ENCODE data around the gene TMEM150B. TPM values are rescaled to one million over a fixed set of nuclear protein-coding genes. Genes with fewer than 3 reads are reported as not detected.
A peak's percentile ranks its signal among the peaks of the same experiment; 100 is the strongest.

Gene TMEM150B
- total and polyA plus RNA-seq, 2 donors (not counting 3 experiments of a cell fraction or from before 2014, with no cell fraction given), result not detected

DNA sequence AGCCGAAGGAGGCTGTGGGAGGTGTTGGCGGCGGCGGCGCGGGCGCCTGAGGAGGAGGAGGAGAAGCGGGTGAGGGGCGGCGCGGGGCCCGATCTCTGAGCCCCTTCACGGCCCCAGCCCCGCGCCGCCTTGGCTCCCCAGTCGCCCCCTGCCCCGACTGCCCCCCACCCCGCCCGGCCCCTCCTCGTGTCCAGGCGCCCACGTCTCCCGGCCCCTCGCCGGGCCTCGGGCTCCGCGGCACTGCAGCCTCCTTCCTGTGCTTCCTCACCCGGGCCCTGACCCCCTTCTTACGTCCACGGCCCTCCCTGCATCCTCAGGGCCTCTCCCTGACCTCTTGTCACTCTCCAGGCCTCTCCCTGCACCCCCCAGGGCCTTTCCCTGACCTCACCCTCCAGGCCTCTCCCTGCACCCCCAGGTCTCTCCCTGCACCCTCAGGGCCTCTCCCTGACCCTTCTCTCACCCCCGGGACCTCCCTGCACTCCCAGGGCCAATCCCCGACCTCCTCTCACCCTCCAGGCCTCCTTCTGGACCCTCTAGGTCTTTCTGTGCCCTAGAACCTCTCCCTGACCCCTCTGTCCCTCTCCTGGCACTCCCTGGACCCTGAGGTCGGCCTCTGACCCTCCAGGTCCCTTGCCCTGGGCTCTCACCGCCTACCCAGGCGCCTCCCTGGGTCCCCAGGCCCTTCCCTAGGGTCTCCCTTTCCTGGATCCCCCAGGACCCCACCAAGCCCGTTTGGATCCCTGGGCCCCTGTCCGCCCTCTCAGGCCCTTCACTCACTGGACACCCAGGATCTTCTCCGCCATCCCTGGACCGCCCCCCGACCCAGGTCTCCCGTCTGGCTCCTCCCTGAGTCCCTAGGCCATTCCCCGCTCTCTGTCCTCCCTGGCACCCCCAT is 15.0 kb upstream of the TMEM150B start:
- Histone ChIP-seq H2AFZ (ENCODE audit: low read depth, low read length) (no peak overlapping the region), H3K9me1 (replicated peaks; ENCODE audit: control insufficient read depth, extremely low read depth, insufficient read depth, low read length) (no peaks in the 10 kb centered on the region), H3K79me2 (ENCODE audit: control insufficient read depth, insufficient read depth, low read length) (no peaks in the 10 kb centered on the region), H3K36me3 (ENCODE audit: control insufficient read depth in 2 of 2, extremely low read depth in 1 of 2, insufficient read depth in 2 of 2, low read length in 2 of 2) (peaks cover 0 to 7% of the 10 kb centered on the region in 2 experiments), H3K4me3 (replicated peaks in 1 of 3; ENCODE audit: insufficient read depth in 1 of 3, low read depth in 1 of 3, low read length in 3 of 3) (peak overlapping the region; percentile 38 to 69 (median 65)), H3K9ac (replicated peaks; ENCODE audit: extremely low read depth, insufficient read depth, low read length) (peak overlapping the region; percentile 80), H3K9me3 (replicated peaks; ENCODE audit: control insufficient read depth, insufficient read depth, low read length) (no peaks in the 10 kb centered on the region), H3K27me3 (ENCODE audit: control insufficient read depth in 2 of 2, insufficient read depth in 2 of 2, low read length in 2 of 2) (peaks cover 0 to 3% of the 10 kb centered on the region in 2 experiments), H4K20me1 (replicated peaks; ENCODE audit: control insufficient read depth, extremely low read depth, insufficient read depth, low read length) (no peaks in the 10 kb centered on the region), H3K4me1 (ENCODE audit: control insufficient read depth, extremely low read depth, insufficient read depth, low read length) (peaks cover 10% of the 10 kb centered on the region), H3K4me2 (ENCODE audit: insufficient read depth, low read length) (peak overlapping the region; percentile 71), H3K27ac (ENCODE audit: insufficient read depth, low read depth, low read length) (peak overlapping the region; percentile 58)
- no peak for DNase-seq (ENCODE audit: low read depth, low spot score)
- no peak for FAIRE-seq
- BruUV-seq (replicated peaks), result TSS peak; percentile 54
- dilution Hi-C loops (cut with MboI; ENCODE audit: extremely low pct_ligation_motif_present, low sequenced_read_pairs) (no loop called here), intact Hi-C loops (cut with micrococcal nuclease) (loop anchor here (1.0 to 10.0 kb wide), 11 partner anchors 13 to 315 kb away; partner anchors contain the start of genes DNAAF3, FIZ1, HSPBP1 and PPP6R1)
- CTCF ChIA-PET, result interaction anchor here (0.6 to 2.9 kb wide), 17 partner anchors 10 to 199 kb away, joined by 3 to 29 read pairs (median 4); partner anchors contain the start of gene TMEM238
- POLR2A ChIA-PET, result interaction anchor here (0.8 to 1.8 kb wide), 4 partner anchors 19 to 81 kb away, joined by 3 to 15 read pairs (median 6); partner anchors contain the start of genes PPP6R1, TMEM238 and UBE2S
- TF ChIP-seq GATA2 (IDR thresholded peaks at IDR 0.05; ENCODE audit: insufficient read depth, insufficient read length, low read depth, low read length) (no peak), MYC (IDR thresholded peaks at IDR 0.05; ENCODE audit: low read depth, low read length) (no peak), MAX (IDR thresholded peaks at IDR 0.05; ENCODE audit: insufficient read depth, insufficient read length) (no peak), POLR2A (IDR thresholded peaks at IDR 0.05; ENCODE audit: low read depth, low read length) (no peak), EZH2 (IDR thresholded peaks at IDR 0.05; ENCODE audit: borderline replicate concordance, low read depth, low read length, severe bottlenecking) (no peak), POLR2AphosphoS5 (IDR thresholded peaks at IDR 0.05; ENCODE audit: insufficient read depth, low read depth, low read length) (no peak), JUN (IDR thresholded peaks at IDR 0.05; ENCODE audit: borderline replicate concordance, insufficient read depth, insufficient read length, low read depth) (no peak), FOS (IDR thresholded peaks at IDR 0.05; ENCODE audit: borderline replicate concordance, insufficient read depth, low read length) (no peak)
- TF ChIP-seq, protein P1, sequence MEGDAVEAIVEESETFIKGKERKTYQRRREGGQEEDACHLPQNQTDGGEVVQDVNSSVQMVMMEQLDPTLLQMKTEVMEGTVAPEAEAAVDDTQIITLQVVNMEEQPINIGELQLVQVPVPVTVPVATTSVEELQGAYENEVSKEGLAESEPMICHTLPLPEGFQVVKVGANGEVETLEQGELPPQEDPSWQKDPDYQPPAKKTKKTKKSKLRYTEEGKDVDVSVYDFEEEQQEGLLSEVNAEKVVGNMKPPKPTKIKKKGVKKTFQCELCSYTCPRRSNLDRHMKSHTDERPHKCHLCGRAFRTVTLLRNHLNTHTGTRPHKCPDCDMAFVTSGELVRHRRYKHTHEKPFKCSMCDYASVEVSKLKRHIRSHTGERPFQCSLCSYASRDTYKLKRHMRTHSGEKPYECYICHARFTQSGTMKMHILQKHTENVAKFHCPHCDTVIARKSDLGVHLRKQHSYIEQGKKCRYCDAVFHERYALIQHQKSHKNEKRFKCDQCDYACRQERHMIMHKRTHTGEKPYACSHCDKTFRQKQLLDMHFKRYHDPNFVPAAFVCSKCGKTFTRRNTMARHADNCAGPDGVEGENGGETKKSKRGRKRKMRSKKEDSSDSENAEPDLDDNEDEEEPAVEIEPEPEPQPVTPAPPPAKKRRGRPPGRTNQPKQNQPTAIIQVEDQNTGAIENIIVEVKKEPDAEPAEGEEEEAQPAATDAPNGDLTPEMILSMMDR (IDR thresholded peaks at IDR 0.05; ENCODE audit: extremely low read depth in 1 of 2, insufficient read depth in 1 of 2, low read depth in 1 of 2, low read length in 2 of 2), result no peak
